A673 (cell line): ENCODE data around the gene NEU4. TPM values are rescaled to one million over a fixed set of nuclear protein-coding genes. Genes with fewer than 3 reads are reported as not detected.
"Not testable (repeated sequence)": the region's sequence is repeated elsewhere in the genome, so short reads cannot be mapped to it uniquely, and the experiment has no call there.

Experiments
- BruUV-seq: library from RNA; stranded (reverse); fragments of 400-500 nt; replicated peaks from 2 replicates; lab custom pipeline; 2021; lab: Mats Ljungman, UMichigan
- CTCF ChIA-PET: fragments of 300-600 bp; sonication (Branson Sonifier 250); formaldehyde crosslinking; loops from one replicate; lab custom pipeline; 2022; ENCODE audit warnings: antibody characterized with exemption; lab: Charles Lee
- POLR2A ChIA-PET: fragments of 300-600 bp; sonication (Branson Sonifier 250); formaldehyde crosslinking; loops from one replicate; lab custom pipeline; 2022; ENCODE audit warnings: antibody characterized with exemption; ENCODE audit not compliant: low non-redundant PET; lab: Charles Lee
- DNase-seq: peaks from one replicate; pipeline ENCODE4 v3.0.0-alpha.2; 2015; ENCODE audit warnings: low spot score
- H3K27ac ChIP-seq: fragments of 200-600 bp; sonication (generic); 2 replicates; pipeline ENCODE4 v1.5.1; 2016; ENCODE audit warnings: mixed run types, low read depth, mild to moderate bottlenecking, mixed read lengths, antibody characterized with exemption, low read length; ENCODE audit not compliant: poor library complexity, severe bottlenecking
- H3K27me3 ChIP-seq: fragments of 200-600 bp; sonication (generic); replicated peaks from 2 replicates; pipeline ENCODE4 v1.6.1; 2017; ENCODE audit warnings: mixed run types, low read depth, mild to moderate bottlenecking, mixed read lengths, antibody characterized with exemption, low read length; ENCODE audit not compliant: insufficient read depth, poor library complexity
- H3K36me3 ChIP-seq: fragments of 200-600 bp; sonication (generic); 2 replicates; pipeline ENCODE4 v1.6.1; 2016; ENCODE audit warnings: mixed run types, mild to moderate bottlenecking, mixed read lengths, antibody characterized with exemption, low read length; ENCODE audit not compliant: insufficient read depth, poor library complexity, severe bottlenecking
- H3K4me1 ChIP-seq: fragments of 200-600 bp; sonication (generic); 2 replicates; pipeline ENCODE4 v1.6.1; 2017; ENCODE audit warnings: mixed run types, mild to moderate bottlenecking, mixed read lengths, antibody characterized with exemption, low read length; ENCODE audit not compliant: insufficient read depth, poor library complexity, severe bottlenecking
- H3K4me3 ChIP-seq: fragments of 200-600 bp; sonication (generic); 2 replicates; pipeline ENCODE4 v1.5.1; 2016; ENCODE audit warnings: low read depth, mixed run types, mild to moderate bottlenecking, mixed read lengths, low read length; ENCODE audit not compliant: poor library complexity, severe bottlenecking
- H3K9me3 ChIP-seq: fragments of 200-600 bp; sonication (generic); 2 replicates; pipeline ENCODE4 v1.6.1; 2016; ENCODE audit warnings: mixed run types, low read depth, mild to moderate bottlenecking, mixed read lengths, antibody characterized with exemption, low read length; ENCODE audit not compliant: poor library complexity, severe bottlenecking
- CTCF ChIP-seq: fragments of 300-800, 200-600 bp; sonication (generic); conservative IDR thresholded peaks from 2 replicates; pipeline ENCODE4 v1.5.1; 2017; ENCODE audit warnings: low read depth, mild to moderate bottlenecking, antibody characterized with exemption, low read length, moderate library complexity, mixed read lengths
- EZH2 ChIP-seq: fragments of 200-600 bp; sonication (generic); IDR thresholded peaks from 2 replicates; pipeline ENCODE4 v1.6.1; 2017; ENCODE audit warnings: borderline replicate concordance, low read depth, mild to moderate bottlenecking, mixed read lengths, antibody characterized with exemption, low read length; ENCODE audit not compliant: poor library complexity, severe bottlenecking
- intact Hi-C: fragments of 100-400 bp; cut with micrococcal nuclease; formaldehyde crosslinking; loops from one replicate; pipeline ENCODE4 v1.10.0; 2022; ENCODE audit not compliant: unreplicated experiment
- total RNA-seq: library from RNA; stranded (reverse); gene quantifications from 2 replicates; pipeline ENCODE4 v1.2.3, GENCODE V29; 2021

Gene NEU4
- total RNA-seq, 1 experiment from 2014 or later = 48.4 TPM

GRCh38 chr2:241780939-241781569 lies 27.9 kb upstream of the NEU4 start:
- Histone ChIP-seq H3K36me3 (no peaks in the 10 kb centered on the region), H3K9me3 (peaks cover 12% of the 10 kb centered on the region), H3K4me3 (no peak overlapping the region), H3K27me3 (no peaks in the 10 kb centered on the region), H3K4me1 (no peaks in the 10 kb centered on the region), H3K27ac (no peak overlapping the region)
- no peak for TF ChIP-seq CTCF
- TF ChIP-seq EZH2 = no peak
- BruUV-seq = no TSS peak
- DNase-seq = no peak
- CTCF ChIA-PET = no interaction called here
- POLR2A ChIA-PET = no interaction called here
- intact Hi-C loops = no loop called here

GRCh38 chr2:241782053-241782452 lies 26.9 kb upstream of the NEU4 start:
- H3K4me1 ChIP-seq, intact Hi-C loops, H3K36me3 ChIP-seq, CTCF ChIA-PET, DNase-seq, POLR2A ChIA-PET, H3K27me3 ChIP-seq, BruUV-seq, H3K4me3 ChIP-seq, H3K27ac ChIP-seq: not testable (repeated sequence)
- peaks cover 12% of the 10 kb centered on the region for H3K9me3 ChIP-seq

GRCh38 chr2:241788135-241788534 lies 20.9 kb upstream of the NEU4 start:
- BruUV-seq = no TSS peak

More at GRCh38 chr2:241788135-241788534, 20.9 kb upstream of the NEU4 start:
- H3K4me1 ChIP-seq = no peaks in the 10 kb centered on the region
- H3K9me3 ChIP-seq = no peaks in the 10 kb centered on the region
- ChIA-PET POLR2A (no interaction called here), CTCF (no interaction called here)
- no peak for DNase-seq
- TF ChIP-seq CTCF (no peak), EZH2 (no peak)
- H3K27ac ChIP-seq = no peak overlapping the region
- no peaks in the 10 kb centered on the region for H3K27me3 ChIP-seq
- intact Hi-C loops = no loop called here
- H3K36me3 ChIP-seq = no peaks in the 10 kb centered on the region
- no peak overlapping the region for H3K4me3 ChIP-seq
